ENCODE measurements around the gene SYPL2. TPM values are rescaled to one million over a fixed set of nuclear protein-coding genes. Genes with fewer than 3 reads are reported as not detected.

Gene SYPL2
- total RNA-seq, 1 experiment from 2014 or later, result 2.5 TPM

DNA sequence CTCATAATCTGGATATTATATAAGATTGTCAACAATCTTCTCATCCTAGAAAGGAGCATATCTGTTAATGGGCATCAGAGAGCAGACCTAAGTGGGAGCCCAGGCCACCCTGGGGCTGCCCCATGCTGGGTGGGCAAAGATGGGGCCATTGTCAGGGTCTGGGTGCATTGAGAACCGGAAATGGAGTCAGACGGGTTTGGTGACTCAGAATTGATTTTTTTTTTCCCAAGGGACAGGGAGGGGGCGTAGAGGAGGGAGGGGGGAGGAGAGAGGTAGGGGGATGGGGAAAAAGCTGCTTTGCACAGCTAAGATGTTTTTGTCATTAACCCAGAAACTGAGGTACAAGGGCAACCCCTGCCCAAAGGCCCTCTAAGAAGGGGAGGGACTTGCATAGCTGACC is 18.7 kb downstream of the SYPL2 start:
- H3T11ph ChIP-seq (ENCODE audit: low read length), result no peak overlapping the region
- no peak overlapping the region for H2BK120ac ChIP-seq (ENCODE audit: low read depth, low read length, poor library complexity, severe bottlenecking)
- no peak overlapping the region for H2BK5ac ChIP-seq (ENCODE audit: insufficient read length, low read length)
- no CpG with 5 or more reads among the region's 3 CpGs for WGBS (ENCODE audit: extremely low coverage, insufficient read length, low lambda C conversion rate)
- no peaks in the 10 kb centered on the region for H3K9me3 ChIP-seq (ENCODE audit: control insufficient read depth, low read depth, low read length)
- no peak overlapping the region for H3K27ac Mint-ChIP-seq
- H4K5ac ChIP-seq (ENCODE audit: insufficient read length, low read depth, low read length), result no peak overlapping the region
- H3K23ac ChIP-seq (ENCODE audit: insufficient read length, low read depth, low read length), result no peak overlapping the region
- H3K23me2 ChIP-seq (ENCODE audit: insufficient read length, low read depth, low read length, poor library complexity, severe bottlenecking), result peaks cover 15% of the 10 kb centered on the region
- TF ChIP-seq, protein P1, sequence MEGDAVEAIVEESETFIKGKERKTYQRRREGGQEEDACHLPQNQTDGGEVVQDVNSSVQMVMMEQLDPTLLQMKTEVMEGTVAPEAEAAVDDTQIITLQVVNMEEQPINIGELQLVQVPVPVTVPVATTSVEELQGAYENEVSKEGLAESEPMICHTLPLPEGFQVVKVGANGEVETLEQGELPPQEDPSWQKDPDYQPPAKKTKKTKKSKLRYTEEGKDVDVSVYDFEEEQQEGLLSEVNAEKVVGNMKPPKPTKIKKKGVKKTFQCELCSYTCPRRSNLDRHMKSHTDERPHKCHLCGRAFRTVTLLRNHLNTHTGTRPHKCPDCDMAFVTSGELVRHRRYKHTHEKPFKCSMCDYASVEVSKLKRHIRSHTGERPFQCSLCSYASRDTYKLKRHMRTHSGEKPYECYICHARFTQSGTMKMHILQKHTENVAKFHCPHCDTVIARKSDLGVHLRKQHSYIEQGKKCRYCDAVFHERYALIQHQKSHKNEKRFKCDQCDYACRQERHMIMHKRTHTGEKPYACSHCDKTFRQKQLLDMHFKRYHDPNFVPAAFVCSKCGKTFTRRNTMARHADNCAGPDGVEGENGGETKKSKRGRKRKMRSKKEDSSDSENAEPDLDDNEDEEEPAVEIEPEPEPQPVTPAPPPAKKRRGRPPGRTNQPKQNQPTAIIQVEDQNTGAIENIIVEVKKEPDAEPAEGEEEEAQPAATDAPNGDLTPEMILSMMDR (conservative IDR thresholded peaks at IDR 0.05), result no peak
- H3K27ac ChIP-seq (ENCODE audit: insufficient read length, low read depth, low read length), result no peak overlapping the region
- peak overlapping the region; percentile 86 to 91 for H3K4me3 Mint-ChIP-seq
- H2BK12ac ChIP-seq (ENCODE audit: insufficient read length, low read depth, low read length), result no peak overlapping the region
- no peak overlapping the region for H2AFZ ChIP-seq (ENCODE audit: low read length)
- no peak for DNase-seq
- H3K4me2 ChIP-seq (ENCODE audit: insufficient read depth, insufficient read length, low read length), result peak overlapping the region; percentile 97
- H3K36me3 Mint-ChIP-seq (ENCODE audit: insufficient read depth in 1 of 3, low read depth in 3 of 3), result peaks cover 5 to 37% (median 11%) of the 10 kb centered on the region in 3 experiments; a peak in 6 of 7 replicates
- peaks cover 17 to 30% of the 10 kb centered on the region in 2 experiments for H3K4me1 Mint-ChIP-seq
- no peaks in the 10 kb centered on the region for H3K9me3 Mint-ChIP-seq
- no peaks in the 10 kb centered on the region for H4K20me1 ChIP-seq (ENCODE audit: control insufficient read depth, insufficient read depth, insufficient read length)
- H4K8ac ChIP-seq (replicated peaks; ENCODE audit: insufficient read length, low read depth, low read length), result no peak overlapping the region
- no peak overlapping the region for H3K4ac ChIP-seq (ENCODE audit: low read depth, low read length)
- H3K79me2 ChIP-seq (ENCODE audit: insufficient read depth, low read length), result no peaks in the 10 kb centered on the region
- no peak overlapping the region for H3K56ac ChIP-seq (ENCODE audit: insufficient read length, low read depth, low read length)
- no peak overlapping the region for H4K91ac ChIP-seq (ENCODE audit: insufficient read length, low read depth, low read length)
- H3K4me1 ChIP-seq (ENCODE audit: insufficient read depth, low read length), result peaks cover 2% of the 10 kb centered on the region; the same call in 1 of the 2 replicates
- H2BK15ac ChIP-seq (ENCODE audit: low read depth, low read length), result no peak overlapping the region
- H3K79me1 ChIP-seq (ENCODE audit: insufficient read depth, low read depth, low read length, poor library complexity, severe bottlenecking), result no peaks in the 10 kb centered on the region
- H3K14ac ChIP-seq (ENCODE audit: insufficient read depth, low read length), result no peak overlapping the region
- H3K27me3 ChIP-seq (ENCODE audit: insufficient read depth, low read length), result no peaks in the 10 kb centered on the region
- no peak overlapping the region for H2AK5ac ChIP-seq (ENCODE audit: insufficient read length, low read length)
- H3K9ac ChIP-seq (ENCODE audit: extremely low read depth, insufficient read length, low read length), result peak overlapping the region; percentile 13
- H2BK20ac ChIP-seq (ENCODE audit: low read depth, low read length, poor library complexity, severe bottlenecking), result no peak overlapping the region
- H3K18ac ChIP-seq (ENCODE audit: insufficient read length, low read depth, low read length), result no peak overlapping the region
- peaks cover 18% of the 10 kb centered on the region for H3K27me3 Mint-ChIP-seq (ENCODE audit: low read depth)
